Hepatocyte (in vitro differentiated cells): Measurements from ENCODE around the gene FAM171A2.
"Not testable (repeated sequence)": the region's sequence is repeated elsewhere in the genome, so short reads cannot be mapped to it uniquely, and the experiment has no call there.

Experiments
- EZH2 ChIP-seq: fragments of 200-600 bp; sonication (generic); IDR thresholded peaks from 2 replicates; pipeline ENCODE4 v1.6.1; 2016; ENCODE audit warnings: antibody characterized with exemption, mild to moderate bottlenecking, borderline replicate concordance
- TF ChIP-seq, protein P1 (sequence below): fragments of 200-600 bp; sonication (generic); IDR thresholded peaks from 2 replicates; pipeline ENCODE4 v1.5.1; 2016; ENCODE audit warnings: antibody characterized with exemption, mild to moderate bottlenecking; ENCODE audit not compliant: poor library complexity

DNA sequence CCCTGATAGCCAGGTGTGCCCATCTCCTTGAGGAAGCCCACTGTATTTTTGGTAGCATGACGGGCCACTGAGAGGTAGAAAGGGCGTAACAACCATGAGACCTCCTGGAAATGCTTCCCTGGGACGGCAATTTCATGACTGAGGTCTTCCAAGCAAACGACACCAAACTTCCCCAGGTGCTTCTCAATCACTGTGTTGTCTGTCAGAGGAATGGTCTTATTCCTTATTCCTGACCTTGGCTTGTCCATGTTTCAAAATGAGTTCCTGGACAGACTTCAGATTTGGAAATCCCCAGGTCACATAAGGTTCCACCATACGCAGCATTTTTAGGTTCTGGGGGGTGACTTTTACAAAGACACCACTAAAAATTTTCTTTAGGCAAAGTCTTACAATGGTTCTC lies 1.4 kb upstream of the FAM171A2 start:
- TF ChIP-seq, protein P1, sequence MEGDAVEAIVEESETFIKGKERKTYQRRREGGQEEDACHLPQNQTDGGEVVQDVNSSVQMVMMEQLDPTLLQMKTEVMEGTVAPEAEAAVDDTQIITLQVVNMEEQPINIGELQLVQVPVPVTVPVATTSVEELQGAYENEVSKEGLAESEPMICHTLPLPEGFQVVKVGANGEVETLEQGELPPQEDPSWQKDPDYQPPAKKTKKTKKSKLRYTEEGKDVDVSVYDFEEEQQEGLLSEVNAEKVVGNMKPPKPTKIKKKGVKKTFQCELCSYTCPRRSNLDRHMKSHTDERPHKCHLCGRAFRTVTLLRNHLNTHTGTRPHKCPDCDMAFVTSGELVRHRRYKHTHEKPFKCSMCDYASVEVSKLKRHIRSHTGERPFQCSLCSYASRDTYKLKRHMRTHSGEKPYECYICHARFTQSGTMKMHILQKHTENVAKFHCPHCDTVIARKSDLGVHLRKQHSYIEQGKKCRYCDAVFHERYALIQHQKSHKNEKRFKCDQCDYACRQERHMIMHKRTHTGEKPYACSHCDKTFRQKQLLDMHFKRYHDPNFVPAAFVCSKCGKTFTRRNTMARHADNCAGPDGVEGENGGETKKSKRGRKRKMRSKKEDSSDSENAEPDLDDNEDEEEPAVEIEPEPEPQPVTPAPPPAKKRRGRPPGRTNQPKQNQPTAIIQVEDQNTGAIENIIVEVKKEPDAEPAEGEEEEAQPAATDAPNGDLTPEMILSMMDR = not testable (repeated sequence)
- not testable (repeated sequence) for TF ChIP-seq EZH2
